ENCODE data around the gene EEFSEC. TPM values are rescaled to one million over a fixed set of nuclear protein-coding genes. Genes with fewer than 3 reads are reported as not detected.

The EEFSEC gene
- total RNA-seq, 1 donor from 2014 or later, result 10.1 TPM

- TF ChIP-seq CTCF (conservative IDR thresholded peaks at IDR 0.05; ENCODE audit: low read depth, low read length), result no peak
- DNase-seq (ENCODE audit: low read depth), result no peak
- H3K4me3 ChIP-seq (ENCODE audit: low read depth, low read length), result no peak overlapping the region
These were observed 289.7 kb downstream of the EEFSEC start for GRCh38 chr3:128442949-128443348.

- no peak for DNase-seq (ENCODE audit: low read depth)
- no peak for TF ChIP-seq CTCF (conservative IDR thresholded peaks at IDR 0.05; ENCODE audit: low read depth, low read length)
These were observed 290.5 kb downstream of the EEFSEC start for GRCh38 chr3:128443771-128444170.

DNA sequence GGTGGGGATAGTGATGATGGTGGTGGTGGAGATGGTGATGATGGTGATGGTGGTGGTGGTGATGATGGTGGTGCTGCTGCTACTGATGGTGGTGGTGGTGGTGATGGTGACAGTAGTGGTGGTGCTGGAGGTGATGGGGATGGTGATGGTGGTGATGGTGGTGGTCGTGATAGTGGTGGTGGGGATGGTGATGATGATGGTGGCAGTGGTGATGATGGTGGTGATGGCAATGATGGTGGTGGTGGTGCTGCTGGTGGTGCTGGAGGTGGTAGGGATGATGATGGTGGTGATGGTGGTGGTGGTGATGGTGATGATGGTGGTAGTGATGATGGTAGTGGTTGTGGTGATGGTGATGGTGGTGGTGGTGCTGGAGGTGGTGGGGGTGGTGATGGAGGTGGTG, 292.1 kb downstream of the EEFSEC start:
- DNase-seq (ENCODE audit: low read depth), result no peak
- no peak for TF ChIP-seq CTCF (conservative IDR thresholded peaks at IDR 0.05; ENCODE audit: low read depth, low read length)
- no peak overlapping the region for H3K4me3 ChIP-seq (ENCODE audit: low read depth, low read length)

More at GRCh38 chr3:128443771-128444170, 290.5 kb downstream of the EEFSEC start:
- H3K4me3 ChIP-seq (ENCODE audit: low read depth, low read length), result no peak overlapping the region

DNA sequence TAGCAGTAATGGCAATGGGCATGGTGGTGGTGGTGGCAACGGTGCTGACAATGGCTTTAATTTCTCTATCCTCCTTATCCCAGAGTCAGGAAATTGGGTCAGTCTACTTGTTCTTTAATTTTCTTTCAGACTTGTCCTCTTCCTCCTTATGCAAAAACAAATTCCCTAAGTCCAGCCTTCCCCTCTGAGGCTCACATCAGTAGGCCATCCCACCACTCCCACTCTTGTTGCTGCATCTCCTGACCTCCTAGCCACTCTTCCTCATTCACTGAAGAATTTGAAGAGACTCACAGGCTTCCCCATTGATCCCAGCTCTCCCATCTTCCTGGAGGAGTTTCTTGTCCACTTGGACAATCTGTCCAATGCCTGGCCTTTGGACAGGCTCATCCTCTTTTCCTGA, 293.5 kb downstream of the EEFSEC start:
- no peak for TF ChIP-seq CTCF (conservative IDR thresholded peaks at IDR 0.05; ENCODE audit: low read depth, low read length)
- H3K4me3 ChIP-seq (ENCODE audit: low read depth, low read length), result no peak overlapping the region

GRCh38 chr3:128447561-128448013, 294.3 kb downstream of the EEFSEC start:
- TF ChIP-seq CTCF (conservative IDR thresholded peaks at IDR 0.05; ENCODE audit: low read depth, low read length), result no peak
- no peak overlapping the region for H3K4me3 ChIP-seq (ENCODE audit: low read depth, low read length)
- DNase-seq (ENCODE audit: low read depth), result peak; percentile 30

More for the DNA sequence above, 293.5 kb downstream of the EEFSEC start:
- no peak for DNase-seq (ENCODE audit: low read depth)

DNA sequence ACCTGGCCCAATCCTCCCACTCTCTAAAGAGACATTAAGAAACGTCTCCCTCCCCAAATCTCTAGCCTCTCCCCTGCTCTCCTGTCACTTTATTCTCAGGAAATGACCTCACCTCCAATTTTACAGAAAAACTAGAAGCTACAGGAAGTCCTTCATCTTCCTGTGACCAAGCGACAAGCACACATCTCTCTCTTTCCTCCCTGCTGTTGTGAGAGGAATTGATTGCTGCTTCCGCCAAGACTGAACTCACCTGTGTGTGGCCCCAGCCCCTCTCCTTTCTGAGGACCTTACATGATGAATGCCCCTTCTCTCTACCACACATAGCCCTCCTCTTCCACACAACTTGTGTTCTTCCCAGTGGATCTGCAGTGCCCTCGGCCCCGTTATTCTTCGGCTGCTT, 295.2 kb downstream of the EEFSEC start:
- DNase-seq (ENCODE audit: low read depth), result no peak
- no peak for TF ChIP-seq CTCF (conservative IDR thresholded peaks at IDR 0.05; ENCODE audit: low read depth, low read length)
- H3K4me3 ChIP-seq (ENCODE audit: low read depth, low read length), result no peak overlapping the region

DNA sequence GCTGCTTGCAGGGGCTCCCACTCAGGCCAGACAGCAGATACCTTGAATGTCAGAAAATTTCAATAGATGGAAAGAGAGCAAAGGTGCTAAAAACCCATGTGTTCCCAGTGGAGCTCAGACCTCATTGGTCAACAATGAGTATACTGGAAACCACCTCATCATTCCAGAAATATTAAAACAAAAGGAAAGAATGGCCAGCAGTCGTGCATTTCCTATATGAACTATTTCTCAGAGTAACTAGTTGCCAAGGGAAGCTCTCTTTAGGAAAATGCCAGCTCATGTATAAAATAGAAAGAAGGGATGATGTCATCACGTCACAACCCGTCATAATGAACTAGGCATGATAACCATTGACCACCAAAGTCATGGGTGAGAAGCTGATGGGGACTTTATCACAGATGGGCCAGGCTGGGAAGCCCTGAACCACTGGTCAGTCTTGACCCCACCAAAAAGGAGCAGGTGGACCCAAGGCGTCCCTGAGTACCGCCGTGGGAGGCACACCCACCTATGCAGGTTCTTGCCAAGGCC, 295.9 kb downstream of the EEFSEC start:
- H3K4me3 ChIP-seq (ENCODE audit: low read depth, low read length), result no peak overlapping the region
- no peak for TF ChIP-seq CTCF (conservative IDR thresholded peaks at IDR 0.05; ENCODE audit: low read depth, low read length)
- no peak for DNase-seq (ENCODE audit: low read depth)

Measured in epithelial cell of proximal tubule (primary cell).